GM21786 (cell line): ENCODE results near the gene CD82.

Source experiments
- ATAC-seq: cut with Tn5 transposase; IDR thresholded peaks from one replicate; pipeline ENCODE4 v1.9.1; 2021; ENCODE audit not compliant: unreplicated experiment

CD82 gene

DNA sequence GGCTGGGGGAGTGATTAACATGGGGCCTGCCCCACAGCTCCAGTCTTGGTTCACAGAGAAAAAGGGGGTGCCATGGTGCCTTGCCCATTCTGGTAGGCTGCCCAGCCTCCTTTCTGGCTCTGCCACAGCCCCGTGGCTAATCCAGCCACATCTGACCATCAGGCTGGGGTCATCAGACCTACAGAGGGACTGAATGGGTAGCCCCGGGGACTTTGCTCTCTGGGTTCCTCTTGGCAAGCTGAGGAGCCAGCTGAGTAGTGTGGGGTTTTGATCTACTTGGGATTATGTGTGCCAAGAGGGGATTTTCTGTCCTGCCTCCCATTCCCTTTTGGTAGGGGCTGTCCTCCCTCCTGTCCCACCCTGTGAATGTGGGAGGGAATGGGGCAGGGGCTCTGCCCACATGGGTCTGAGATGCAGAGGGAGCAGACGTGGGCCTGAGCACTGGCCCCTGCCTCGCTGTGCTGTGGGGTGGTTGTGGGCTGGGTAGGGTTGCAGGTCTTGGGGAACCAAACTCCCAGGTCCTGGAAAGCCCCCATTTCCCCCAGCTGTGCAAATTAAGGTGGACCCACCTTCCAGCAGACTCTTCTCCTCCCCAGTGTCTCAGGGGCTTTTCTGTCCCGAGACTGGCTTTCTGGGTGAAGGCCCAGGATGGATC, 32.0 kb downstream of the CD82 start:
- no peak for ATAC-seq

DNA sequence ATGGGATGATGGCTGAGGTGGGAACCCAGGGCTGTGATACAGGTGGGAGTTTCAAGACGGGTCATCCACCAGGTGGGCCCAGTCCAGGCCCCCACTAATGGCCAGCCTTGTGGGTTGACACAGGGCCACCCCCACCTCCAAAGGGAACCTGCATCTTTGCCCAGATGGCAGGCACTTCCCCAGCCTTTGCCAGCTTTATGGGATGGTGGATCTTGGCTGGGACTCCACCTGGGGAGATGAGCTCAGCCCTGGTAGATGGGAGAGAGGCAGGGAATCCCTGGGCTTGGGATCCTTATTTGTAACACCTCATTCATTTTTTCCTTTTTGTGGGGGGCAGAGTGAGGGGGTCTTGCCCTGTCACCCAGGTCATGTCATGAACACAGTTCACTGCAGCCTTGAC, 33.4 kb downstream of the CD82 start:
- ATAC-seq = no peak

DNA sequence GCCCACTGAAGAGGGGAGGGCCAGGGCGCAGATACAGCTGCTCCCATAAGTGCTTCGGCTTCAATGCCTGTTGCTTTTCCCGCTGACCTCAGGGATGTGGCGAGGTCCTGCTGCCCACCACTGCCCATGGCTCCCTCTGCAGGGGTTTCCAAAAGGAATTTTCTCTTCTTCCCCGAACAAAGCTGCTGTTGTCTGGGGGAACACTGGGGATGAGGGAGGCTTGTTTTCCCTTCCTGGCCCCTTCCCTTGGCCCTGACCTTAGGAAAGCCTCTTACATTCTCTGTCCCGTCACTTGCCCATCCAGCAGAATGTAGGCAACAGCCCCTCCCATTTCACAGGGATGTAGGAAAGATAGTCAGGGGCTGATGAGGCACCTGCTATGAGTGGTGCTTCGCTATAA, 34.8 kb downstream of the CD82 start:
- no peak for ATAC-seq

DNA sequence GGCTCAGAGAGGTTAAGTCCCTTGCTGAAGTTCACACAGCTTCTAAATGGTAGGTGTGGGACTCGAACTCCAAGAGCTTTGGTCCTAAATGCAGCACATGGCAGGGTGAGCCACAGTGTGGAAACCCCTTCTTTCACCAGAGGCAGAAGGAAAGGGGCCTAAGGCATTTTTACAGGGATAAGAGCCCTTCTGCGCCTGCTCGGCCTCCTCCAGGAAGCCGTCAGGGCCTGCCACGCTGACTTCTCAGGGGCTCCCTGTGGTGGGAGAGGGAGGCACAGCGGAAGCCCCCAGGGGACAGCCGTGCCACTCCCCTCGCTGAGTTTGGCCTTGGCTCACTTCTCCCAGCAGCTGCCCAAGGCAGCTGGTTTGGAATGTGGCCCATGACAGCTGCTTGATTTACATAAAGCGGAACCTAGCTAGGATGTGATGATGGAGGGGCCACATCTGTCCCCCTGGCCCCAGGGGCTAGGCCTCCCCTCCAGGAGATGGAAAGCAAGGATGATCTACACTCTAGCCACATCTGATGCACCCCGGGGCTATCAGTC, 35.4 kb downstream of the CD82 start:
- ATAC-seq = peak; percentile 40

DNA sequence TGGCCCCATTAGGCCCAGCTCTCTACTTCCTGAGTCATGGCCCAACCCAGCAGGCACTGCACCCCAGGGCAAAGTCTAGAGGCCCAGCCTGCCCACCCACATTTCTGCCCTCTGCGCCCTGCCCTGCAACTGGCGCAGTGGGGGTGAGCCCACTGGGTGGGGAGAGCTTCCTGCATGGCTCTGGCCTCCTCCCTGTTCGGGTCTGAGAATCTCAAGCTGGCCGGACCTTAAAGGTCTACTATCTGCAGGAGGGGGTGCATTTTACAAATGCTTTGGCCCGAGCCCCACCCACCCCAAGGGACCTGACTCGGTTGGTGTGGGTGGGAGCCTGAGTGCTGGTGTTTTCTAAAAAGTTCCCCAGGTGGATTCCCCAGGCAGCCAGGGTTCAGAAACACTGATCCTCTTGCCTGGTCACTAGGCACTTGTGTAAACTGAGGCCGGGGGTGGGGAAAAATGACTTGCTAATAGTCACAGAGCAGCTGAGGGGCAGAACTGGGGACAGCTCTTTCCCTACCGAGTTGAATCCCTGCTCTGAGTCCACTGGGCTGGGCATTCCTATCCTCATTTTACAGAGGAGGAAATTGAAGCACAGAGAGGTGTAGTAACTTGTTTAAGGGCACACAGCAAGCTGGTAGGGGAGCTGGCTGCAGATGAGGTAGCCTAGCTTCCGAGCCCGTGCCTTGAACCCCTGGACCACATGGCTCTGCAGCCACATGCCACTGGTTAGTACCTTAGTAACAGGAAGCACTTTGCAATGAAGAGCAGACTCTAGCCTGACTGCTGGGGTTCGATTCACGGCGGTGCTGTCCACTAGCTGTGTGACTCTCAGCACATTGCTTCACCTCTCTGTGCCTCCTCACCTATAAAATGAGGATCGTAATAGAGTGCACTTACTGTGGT, 36.3 kb downstream of the CD82 start:
- ATAC-seq = peak; percentile 36

DNA sequence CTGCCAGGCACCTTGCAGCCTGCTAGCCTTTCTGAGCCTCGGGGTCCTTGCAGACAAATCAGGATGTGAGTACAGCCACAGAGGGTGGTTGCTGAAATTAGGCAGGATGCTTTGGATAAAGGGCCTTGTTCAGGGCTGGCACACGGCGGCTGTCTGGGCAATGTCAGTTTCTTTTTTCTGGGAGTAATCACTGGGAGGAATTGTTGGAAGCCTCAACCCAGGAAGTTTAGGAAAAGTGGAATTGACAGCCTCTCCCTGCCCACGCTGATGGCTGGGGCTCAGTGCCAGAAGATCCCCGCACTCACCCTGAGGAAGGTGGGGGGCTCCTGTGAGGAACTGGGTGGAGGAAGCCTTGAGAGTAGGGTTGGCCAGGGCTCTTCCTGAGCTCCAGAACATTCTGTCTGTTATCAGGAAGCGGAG, 37.4 kb downstream of the CD82 start:
- ATAC-seq = no peak

DNA sequence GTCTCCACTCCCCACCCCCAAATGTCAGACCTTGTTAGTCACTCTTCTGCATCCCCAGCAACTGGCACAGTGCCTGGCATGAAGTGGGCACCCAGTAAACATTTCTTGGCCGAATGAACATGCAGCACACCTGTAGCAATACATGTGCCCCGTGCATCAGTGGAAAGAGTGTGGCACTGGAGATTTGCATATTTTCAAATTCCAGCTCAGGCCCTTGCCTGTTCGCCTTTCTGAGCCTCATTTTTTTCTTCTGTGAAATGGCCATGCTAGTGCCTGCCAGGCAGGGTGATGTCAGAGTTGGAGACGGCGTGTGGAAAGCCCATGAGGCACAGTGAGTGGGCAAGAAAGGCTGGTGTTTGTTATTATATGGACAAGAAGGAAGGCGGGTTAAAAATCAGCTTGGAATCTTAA, 38.7 kb downstream of the CD82 start:
- ATAC-seq = no peak

DNA sequence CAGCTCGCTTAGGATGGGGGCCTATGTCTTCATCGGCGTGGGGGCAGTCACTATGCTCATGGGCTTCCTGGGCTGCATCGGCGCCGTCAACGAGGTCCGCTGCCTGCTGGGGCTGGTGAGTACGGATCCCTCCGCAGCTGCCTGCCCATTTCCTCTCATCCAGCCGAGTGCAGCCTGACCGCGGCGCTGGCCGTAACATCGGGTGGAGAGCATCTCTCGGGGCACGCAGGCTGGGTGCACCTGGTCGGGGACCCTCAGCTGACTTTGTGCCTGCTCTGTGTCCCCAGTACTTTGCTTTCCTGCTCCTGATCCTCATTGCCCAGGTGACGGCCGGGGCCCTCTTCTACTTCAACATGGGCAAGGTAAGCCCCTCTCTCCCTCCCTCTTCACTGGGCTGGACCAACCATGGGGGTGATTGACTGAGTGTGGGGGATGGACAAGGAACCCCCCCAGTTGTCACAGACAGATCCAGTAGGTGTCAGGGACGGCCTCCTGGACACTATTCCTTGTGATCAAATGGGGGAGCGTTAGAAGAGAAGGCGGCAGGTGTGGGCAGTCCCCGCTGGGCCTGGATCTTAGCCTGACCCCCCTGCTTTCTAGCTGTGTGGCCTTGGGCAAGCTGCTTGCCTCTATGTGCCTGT, 39.7 kb downstream of the CD82 start:
- no peak for ATAC-seq

DNA sequence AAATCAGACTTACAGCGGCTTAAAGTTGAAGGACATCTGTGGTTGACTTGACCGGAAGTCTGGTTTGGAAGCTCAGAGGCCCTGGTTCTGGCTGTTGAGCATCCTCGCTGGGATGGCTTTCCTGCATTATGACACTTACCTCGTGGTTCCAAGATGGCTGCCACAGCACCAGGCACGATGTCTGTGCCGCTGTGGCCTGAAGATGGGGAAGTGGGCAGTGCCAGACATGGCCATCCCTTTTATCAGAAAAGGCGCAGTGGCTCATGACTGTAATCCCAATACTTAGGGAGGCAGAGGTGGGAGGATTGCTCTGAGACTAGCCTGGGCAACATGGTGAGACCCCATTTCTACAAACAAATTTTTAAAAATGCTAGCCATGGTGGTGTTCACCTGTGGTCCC, 40.5 kb downstream of the CD82 start:
- ATAC-seq = no peak

DNA sequence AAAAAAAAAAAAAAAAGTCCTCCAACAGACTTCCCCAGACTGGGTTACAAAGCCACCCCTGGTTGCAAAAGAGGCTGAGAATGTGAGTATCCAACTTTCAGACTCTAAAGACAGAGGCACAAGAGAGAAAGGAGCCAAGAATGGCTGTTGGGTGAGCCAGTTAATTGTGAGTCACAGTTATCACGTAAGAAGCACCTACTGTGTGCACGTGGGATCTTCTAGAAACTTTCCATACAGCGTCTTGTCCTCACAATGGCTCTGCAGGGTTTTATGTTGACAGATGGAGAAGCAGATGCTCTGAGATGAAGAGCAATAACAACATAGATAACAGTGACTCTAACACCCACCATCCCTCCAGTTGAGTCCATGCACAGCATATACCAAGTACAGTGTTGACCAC, 41.0 kb downstream of the CD82 start:
- ATAC-seq = no peak

DNA sequence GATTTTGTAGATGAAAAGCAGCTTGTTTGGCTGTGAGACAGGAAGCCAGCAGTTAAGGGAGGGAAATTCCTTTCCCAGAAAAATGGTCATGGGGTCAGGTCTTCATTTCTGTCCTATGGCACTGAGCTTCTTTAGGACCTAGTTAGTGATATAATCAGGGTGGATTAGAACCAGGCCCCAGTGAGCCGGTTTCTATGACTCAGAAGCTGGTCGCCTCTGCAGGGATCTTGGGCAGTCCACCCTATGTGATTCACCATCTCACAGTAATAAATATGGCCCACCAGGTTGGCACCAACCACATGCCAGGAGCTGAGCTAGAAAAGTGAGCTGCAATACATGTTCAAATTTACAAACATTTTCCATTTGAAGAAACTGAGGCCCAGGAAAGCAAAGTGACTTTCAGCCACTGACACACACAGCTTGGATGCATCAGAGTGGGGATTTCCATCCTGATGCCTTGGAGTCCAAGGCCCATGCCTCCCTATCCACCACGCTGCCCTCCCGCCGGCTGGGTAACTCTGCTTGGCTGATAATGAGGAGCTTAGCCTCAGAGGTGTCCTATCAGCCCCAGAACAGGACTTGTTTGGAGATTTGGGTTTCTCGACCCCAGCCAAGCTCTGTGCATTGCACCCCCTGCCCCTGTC, 42.0 kb downstream of the CD82 start:
- ATAC-seq = no peak

DNA sequence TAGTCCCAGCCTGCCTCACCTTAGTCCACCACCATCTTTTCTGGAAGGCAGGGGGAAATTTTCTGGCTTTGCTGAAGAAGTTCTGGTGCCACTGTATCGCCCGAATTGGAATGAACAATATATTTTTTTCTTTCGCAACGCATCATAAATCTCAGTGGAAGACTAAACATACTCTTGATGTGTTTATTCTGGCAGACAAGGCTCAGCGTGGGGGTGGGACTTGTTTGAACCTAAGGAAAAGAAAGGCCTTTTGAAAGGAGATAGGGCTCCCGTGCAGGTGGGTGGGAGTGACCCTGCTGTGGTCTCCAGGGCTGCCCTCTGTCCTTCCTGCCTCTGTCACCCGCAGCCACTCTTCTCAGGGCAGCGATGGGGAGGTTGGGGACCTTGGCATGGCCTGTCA, 42.5 kb downstream of the CD82 start:
- ATAC-seq = no peak

DNA sequence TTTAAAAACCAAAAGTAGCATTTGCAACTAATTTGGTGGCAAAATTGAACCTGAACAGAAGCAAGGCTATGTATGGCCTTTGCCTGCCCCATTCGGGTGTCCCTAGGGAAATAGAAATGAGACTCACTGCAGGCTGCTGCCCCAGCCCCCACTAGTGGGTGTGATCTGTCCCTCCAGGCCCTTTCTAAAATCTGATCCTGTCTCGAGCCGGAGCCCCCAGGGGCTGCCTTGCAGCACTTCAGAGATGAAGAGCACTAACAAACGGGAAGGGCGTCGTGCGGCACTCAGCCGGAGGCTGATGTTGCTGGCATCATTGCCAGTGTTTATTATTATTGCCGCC, 43.2 kb downstream of the CD82 start:
- ATAC-seq = peak; percentile 19

DNA sequence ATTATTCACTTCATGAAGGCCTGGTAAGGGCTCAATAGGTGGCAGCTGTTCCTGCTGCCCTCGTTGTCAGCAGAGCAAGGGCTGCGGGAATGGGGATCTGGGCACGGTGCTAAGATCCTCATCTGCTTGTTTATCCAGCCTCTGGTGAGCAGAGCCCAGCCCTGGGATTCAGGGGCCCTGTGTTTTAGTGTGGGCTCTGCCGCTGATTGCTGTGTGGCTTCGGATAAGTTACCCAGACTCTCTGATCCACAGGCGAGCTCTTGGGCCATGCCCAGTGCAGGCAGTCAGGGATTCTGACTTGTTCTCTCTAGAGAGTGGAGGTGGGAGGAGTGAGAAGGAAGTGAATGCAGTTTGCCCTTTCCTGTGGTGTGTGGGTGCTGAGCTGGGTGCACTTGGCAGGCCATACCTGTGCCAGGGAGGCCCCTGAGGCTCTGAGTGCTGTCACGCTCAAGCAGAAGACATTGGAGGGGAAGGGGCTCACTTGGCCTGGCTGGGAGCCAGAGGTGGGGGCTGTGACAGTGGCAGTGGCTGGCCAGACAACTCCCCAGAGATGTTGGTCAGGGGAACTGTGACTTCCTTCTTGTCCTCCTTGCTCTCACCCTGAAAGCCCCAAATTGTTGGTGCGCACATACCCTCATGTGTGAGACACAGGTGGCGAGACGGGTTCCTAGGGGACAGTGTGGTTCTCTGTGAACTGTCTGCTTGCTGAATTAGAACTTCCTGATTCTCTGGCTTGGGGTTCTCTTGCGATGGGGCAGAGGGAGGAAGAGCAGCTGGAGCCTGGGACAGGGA, 43.7 kb downstream of the CD82 start:
- peak; percentile 52 for ATAC-seq

DNA sequence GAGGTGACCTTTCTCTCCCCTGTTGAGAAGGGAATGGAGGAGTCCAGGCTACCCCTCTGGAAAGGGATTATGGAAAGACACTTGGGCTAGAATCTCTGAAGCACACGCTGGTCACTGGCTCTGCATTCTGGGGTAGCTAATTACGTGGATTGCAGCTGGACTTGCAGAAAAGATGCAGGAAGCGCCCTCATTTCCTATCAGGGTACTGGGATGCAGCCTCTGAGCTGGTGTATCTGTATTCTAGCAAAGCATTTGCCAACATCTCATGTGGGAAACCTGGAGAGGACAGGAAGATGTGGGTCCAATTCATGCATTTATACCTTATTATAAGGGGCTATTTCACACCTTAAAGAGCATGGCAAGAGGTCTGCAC, 44.3 kb downstream of the CD82 start:
- no peak for ATAC-seq

DNA sequence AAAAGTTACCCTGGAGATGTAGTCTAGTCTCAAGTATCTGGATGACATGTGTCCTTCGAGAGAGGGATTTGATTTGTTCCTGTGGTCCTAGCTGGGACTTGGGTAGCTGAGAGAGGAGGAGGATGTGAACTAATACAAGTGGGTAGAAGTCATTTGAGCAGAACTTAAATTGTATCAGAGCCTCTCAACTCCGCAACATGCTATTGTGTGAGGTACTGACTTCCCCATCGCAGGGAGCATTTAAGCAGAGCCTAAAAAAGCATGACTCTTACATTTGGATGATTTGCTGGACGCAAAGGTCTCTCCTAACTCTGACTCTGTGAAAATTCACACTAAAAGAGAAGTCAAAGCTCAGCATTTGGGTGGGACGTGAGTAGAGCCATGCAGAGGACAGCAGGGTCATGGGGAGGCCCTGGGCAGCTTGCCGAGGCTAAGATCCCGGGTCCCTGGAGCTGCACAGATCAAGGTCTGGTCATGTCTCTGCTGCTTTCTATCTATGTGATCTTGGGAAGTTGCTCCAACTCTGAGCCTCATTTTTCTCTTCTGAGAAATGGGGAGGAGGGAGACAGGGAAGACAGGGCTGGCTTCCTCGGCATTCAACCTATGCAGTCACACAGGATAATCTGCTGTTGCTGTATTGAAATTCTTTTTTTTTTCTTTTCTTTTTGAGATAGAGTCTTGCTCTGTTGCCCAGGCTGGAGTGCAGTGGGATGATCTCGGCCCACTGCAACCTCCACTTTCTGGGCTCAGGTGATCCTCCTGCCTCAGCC, 44.9 kb downstream of the CD82 start:
- no peak for ATAC-seq

DNA sequence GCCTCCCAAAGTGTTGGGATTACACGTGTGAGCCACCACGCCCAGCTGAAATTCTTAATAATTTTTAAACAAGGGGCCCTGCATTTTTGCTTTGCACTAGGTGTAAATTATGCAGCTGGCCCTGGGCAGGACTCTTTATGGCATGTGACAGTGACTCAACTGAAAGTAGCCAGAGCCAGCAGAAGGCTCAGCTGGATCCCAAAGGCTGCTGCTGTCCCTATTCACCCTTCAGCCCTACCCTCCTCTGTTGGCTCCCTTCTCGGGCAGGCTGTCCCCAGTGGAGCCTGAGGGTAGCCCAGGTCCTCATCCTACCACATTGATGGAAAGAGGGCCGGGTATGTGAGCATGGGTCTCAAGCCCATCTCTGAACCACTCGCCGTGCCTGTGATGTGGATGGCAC, 45.6 kb downstream of the CD82 start:
- ATAC-seq = no peak

DNA sequence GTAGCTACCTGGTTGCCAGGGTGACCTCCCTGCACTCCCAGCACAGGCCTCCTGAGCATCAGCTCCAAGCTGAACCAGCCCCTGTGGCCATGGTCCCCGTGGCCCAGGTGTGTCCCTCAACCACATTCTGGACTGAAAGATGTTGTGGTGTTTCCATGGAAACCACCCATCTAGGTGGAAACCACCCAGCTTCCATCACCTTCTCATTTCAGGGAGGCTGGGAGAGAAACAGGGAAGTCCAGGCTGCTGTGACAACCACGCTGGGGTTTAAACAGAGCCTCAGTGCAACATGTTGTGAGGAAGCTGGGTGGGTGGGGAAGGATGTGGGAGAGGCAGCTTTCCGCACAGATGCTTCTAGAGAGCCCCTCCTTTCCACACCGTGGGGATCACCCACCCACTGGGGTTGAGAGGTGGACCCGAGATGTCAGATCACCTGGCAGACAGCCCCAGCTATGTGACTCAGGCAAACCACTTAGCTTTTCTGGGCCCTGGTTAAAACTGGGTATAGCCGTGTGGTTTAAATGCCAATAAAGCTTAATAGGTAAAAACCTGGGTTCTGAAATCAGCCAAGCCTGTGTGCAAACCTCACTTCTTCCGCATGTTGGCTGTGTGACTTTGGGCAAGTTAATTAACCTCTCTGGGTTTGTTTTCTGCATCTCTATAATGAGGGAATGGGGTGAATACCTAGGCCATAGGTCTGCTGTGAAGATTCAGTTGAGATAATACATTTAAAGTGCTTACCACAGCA, 46.4 kb downstream of the CD82 start:
- ATAC-seq = peak; percentile 28

DNA sequence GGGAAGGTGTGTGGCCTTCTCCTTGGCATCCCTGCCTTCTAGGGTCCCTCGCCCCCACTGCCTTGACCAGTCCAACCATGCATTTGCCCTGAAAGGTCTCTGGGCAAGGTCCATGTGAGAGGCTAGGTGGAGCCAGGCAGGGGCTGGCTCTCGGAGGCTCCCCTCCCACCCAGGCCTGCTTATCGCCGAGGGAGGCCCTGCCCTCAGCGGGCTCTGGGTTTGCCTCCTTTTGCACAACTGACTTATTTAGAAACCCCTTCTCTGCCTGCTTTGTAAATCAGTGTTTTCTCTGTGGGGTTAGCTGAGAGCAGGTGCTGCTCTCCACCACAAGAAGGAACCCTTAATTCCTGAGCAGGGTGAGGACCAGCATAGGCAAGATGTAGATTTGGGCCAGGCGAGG, 47.7 kb downstream of the CD82 start:
- ATAC-seq = peak; percentile 19
